GM23248 (cell line): ENCODE measurements around the gene KDM2A.

Experiments
- EZH2 ChIP-seq: fragments of 200-600 bp; sonication (generic); IDR thresholded peaks from 2 replicates; pipeline ENCODE4 v1.6.1; 2018; ENCODE audit warnings: antibody characterized with exemption, mild to moderate bottlenecking; ENCODE audit not compliant: insufficient read depth, poor library complexity, severe bottlenecking
- EZH2phosphoT487 ChIP-seq: fragments of 200-600 bp; sonication (generic); IDR thresholded peaks from 2 replicates; pipeline ENCODE4 v1.6.1; 2018; ENCODE audit warnings: antibody characterized with exemption, moderate library complexity, mild to moderate bottlenecking, low read depth; ENCODE audit not compliant: insufficient read depth

GRCh38 chr11:67248653-67249052 is 129.6 kb downstream of the KDM2A start:
- TF ChIP-seq EZH2phosphoT487 (no peak), EZH2 (no peak)
